ENCODE data around the gene INTS2.
"Not testable (repeated sequence)": the region's sequence is repeated elsewhere in the genome, so short reads cannot be mapped to it uniquely, and the experiment has no call there.

Gene INTS2

GRCh38 chr17:61868074-61868473, 59.7 kb downstream of the INTS2 start:
- TF ChIP-seq FOXP2 (optimal IDR thresholded peaks at IDR 0.05; ENCODE audit: control extremely low read depth, extremely low read length, insufficient read depth) (no peak), EZH2 (IDR thresholded peaks at IDR 0.05) (no peak), POLR2AphosphoS5 (IDR thresholded peaks at IDR 0.05; ENCODE audit: borderline replicate concordance, low read depth, low read length) (no peak)
- no peak overlapping the region for H3K4me3 ChIP-seq
- no peak for DNase-seq (ENCODE audit: low read depth, low spot score)
- peaks cover 29% of the 10 kb centered on the region for H3K36me3 ChIP-seq (ENCODE audit: insufficient read depth, low read length)
- H3K9ac ChIP-seq (ENCODE audit: insufficient read length): no peak overlapping the region
- H3K27ac ChIP-seq: no peak overlapping the region
- H3K9me3 ChIP-seq (ENCODE audit: low read depth, low read length): no peaks in the 10 kb centered on the region

GRCh38 chr17:61867033-61867432, 60.7 kb downstream of the INTS2 start:
- Histone ChIP-seq H3K9ac (ENCODE audit: insufficient read length) (no peak overlapping the region), H3K36me3 (ENCODE audit: insufficient read depth, low read length) (peaks cover 27% of the 10 kb centered on the region), H3K4me3 (no peak overlapping the region), H3K9me3 (ENCODE audit: low read depth, low read length) (no peaks in the 10 kb centered on the region), H3K27ac (no peak overlapping the region)
- DNase-seq (ENCODE audit: low read depth, low spot score): no peak
- no peak for TF ChIP-seq FOXP2 (optimal IDR thresholded peaks at IDR 0.05; ENCODE audit: control extremely low read depth, extremely low read length, insufficient read depth)
- TF ChIP-seq POLR2AphosphoS5 (IDR thresholded peaks at IDR 0.05; ENCODE audit: borderline replicate concordance, low read depth, low read length): no peak
- no peak for TF ChIP-seq EZH2 (IDR thresholded peaks at IDR 0.05)

DNA sequence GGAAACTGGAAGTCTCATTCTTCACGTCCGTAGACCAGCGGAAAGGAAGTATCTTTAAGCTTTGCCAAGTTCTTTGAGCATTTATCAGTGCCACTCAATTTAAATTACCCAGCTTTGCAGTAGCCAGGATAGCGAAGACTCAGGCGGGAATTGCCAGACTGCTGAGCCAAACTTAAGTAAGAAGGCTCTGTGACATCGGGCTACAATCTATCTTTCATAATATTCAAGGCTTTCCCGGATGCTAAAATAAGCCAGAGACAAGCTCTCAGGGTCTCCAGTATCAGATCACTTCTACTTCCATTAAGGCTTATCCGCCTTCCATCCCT, 64.0 kb downstream of the INTS2 start:
- H3K9ac ChIP-seq (ENCODE audit: insufficient read length): peak overlapping the region; percentile 97
- no peaks in the 10 kb centered on the region for H3K9me3 ChIP-seq (ENCODE audit: low read depth, low read length)
- peaks cover 25% of the 10 kb centered on the region for H3K36me3 ChIP-seq (ENCODE audit: insufficient read depth, low read length)
- TF ChIP-seq EZH2 (IDR thresholded peaks at IDR 0.05): no peak
- no peak for TF ChIP-seq POLR2AphosphoS5 (IDR thresholded peaks at IDR 0.05; ENCODE audit: borderline replicate concordance, low read depth, low read length)
- TF ChIP-seq FOXP2 (optimal IDR thresholded peaks at IDR 0.05; ENCODE audit: control extremely low read depth, extremely low read length, insufficient read depth): no peak
- peak overlapping the region; percentile 98 for H3K4me3 ChIP-seq
- DNase-seq (ENCODE audit: low read depth, low spot score): no peak
- peak overlapping the region; percentile 77; the same call in 1 of the 2 replicates for H3K27ac ChIP-seq

DNA sequence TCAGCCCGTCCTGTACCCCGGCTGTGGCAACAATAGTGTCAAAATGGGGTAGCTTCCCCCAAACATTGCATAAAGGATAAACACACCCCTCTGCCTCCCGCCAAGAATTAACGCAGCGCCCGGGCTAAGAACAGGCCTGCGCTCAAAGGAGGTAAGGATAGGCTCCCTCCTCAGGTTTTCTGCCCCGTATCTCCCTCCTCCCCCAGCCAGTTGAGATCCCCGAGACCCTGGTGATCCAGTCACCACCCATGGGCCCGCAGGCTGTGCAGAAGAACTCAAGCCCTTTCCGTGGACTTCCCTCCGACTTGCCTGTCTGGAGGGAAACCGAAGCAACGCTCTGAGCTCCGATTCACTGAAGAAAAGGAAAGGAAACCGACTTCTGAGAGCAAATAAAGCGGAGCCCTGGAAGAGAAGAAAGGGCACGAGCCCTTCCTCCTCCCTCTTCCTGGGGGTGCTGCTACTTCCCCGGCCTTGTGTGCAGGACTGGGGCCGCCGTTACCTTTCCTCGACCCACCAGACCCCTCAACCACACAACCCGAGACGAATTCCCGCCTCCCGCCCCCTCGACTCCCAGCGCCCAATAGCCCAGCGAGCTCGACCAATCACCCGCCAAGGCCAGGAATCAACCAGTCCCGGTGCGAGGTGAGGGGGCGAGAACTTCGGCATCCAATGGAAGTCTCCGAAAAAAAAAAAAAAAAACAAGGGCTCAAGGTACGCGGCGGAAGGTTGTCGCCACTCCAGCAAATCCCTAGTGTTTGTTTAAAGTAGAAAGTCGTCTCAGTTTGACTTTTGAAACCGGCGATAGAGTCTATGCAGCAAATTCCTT, 64.6 kb downstream of the INTS2 start, which contains the start of gene BRIP1:
Gene BRIP1 (minus strand): TSS at position 554 of the 826 bp plus-strand sequence. CDS start 1,989 bp downstream, outside the sequence.
- peak; percentile 77 for DNase-seq (ENCODE audit: low read depth, low spot score)
- Histone ChIP-seq H3K4me3 (peak within 1 kb of the TSS; percentile 98), H3K9me3 (ENCODE audit: low read depth, low read length) (no peaks in the 10 kb centered on the region), H3K36me3 (ENCODE audit: insufficient read depth, low read length) (peaks cover 24% of the 10 kb centered on the region), H3K9ac (ENCODE audit: insufficient read length) (peak within 1 kb of the TSS; percentile 97), H3K27ac (peak within 1 kb of the TSS; percentile 90)
- TF ChIP-seq POLR2AphosphoS5 (IDR thresholded peaks at IDR 0.05; ENCODE audit: borderline replicate concordance, low read depth, low read length) (peak; percentile 84), FOXP2 (optimal IDR thresholded peaks at IDR 0.05; ENCODE audit: control extremely low read depth, extremely low read length, insufficient read depth) (no peak), EZH2 (IDR thresholded peaks at IDR 0.05) (no peak)

- no peak for TF ChIP-seq FOXP2 (optimal IDR thresholded peaks at IDR 0.05; ENCODE audit: control extremely low read depth, extremely low read length, insufficient read depth)
- TF ChIP-seq POLR2AphosphoS5 (IDR thresholded peaks at IDR 0.05; ENCODE audit: borderline replicate concordance, low read depth, low read length): no peak
- no peak for TF ChIP-seq EZH2 (IDR thresholded peaks at IDR 0.05)
- peak overlapping the region; percentile 90; the same call in 1 of the 2 replicates for H3K27ac ChIP-seq
Observed at GRCh38 chr17:61862105-61862574, 65.6 kb downstream of the INTS2 start.

DNA sequence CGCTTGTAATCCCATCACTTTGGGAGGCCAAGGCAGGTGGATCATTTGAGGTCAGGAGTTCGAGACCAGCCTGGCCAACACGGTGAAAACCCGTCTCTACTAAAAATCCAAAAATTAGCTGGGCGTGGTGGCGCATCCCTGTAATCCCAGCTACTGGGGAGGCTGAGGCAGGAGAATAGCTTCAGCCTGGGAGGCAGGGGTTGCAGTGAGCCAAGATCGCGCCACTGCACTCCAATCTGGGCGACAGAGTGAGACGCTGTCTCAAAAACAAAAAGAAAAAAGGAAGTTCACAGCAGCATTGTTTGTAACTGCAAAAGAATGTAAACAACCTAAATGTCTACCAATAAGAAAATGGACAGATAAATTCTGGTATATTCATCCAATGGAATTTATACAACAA, 67.4 kb downstream of the INTS2 start:
- peaks cover 31% of the 10 kb centered on the region for H3K36me3 ChIP-seq (ENCODE audit: insufficient read depth, low read length)
- not testable (repeated sequence) for H3K27ac ChIP-seq; H3K9me3 ChIP-seq (ENCODE audit: low read depth, low read length); H3K4me3 ChIP-seq; DNase-seq (ENCODE audit: low read depth, low spot score); H3K9ac ChIP-seq (ENCODE audit: insufficient read length)

More at GRCh38 chr17:61862105-61862574, 65.6 kb downstream of the INTS2 start:
- peak overlapping the region; percentile 97 for H3K9ac ChIP-seq (ENCODE audit: insufficient read length)
- no peak for DNase-seq (ENCODE audit: low read depth, low spot score)
- H3K9me3 ChIP-seq (ENCODE audit: low read depth, low read length): no peaks in the 10 kb centered on the region
- H3K4me3 ChIP-seq: peak overlapping the region; percentile 98
- H3K36me3 ChIP-seq (ENCODE audit: insufficient read depth, low read length): peaks cover 20% of the 10 kb centered on the region

DNA sequence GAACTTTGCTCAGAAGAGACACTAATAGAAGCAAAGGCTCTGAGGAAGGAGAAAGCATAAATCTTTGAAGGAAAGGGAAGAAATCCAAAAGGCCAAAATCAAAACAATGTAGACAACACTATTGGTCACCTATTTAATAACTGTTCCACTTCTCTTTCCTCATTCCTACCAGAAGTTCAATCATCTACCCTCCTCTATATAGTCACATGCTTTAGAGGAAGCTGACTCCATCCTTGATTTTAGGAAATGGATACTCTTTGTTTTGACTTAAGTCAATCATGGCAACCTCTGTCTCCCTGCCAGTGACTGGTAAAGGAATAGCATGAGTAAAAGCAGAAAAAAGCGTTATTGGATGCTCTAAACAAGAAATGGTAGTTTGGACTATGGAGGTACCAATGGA, 71.7 kb downstream of the INTS2 start:
- Histone ChIP-seq H3K9me3 (ENCODE audit: low read depth, low read length) (no peaks in the 10 kb centered on the region), H3K4me3 (no peak overlapping the region)

DNA sequence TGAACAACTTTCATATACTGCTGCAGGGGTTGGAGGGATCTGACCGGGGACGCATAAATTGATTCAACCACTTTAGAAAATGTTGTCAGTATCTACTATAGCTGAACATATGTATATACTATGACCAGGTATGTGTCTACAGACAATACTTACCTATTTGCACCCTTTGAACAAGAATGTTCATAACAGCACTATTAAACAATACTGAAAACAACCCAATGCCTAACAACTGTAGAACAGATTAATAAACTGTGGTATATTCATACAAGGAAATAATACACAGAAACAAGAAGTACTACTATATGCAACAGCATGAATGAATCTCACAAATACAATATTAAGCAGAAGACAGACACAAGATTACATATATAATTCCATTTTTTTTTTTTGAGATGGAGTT, 74.9 kb downstream of the INTS2 start:
- peaks cover 69% of the 10 kb centered on the region for H3K36me3 ChIP-seq (ENCODE audit: insufficient read depth, low read length)
- H3K9ac ChIP-seq (ENCODE audit: insufficient read length): no peak overlapping the region
- H3K27ac ChIP-seq: no peak overlapping the region
- no peak for TF ChIP-seq FOXP2 (optimal IDR thresholded peaks at IDR 0.05; ENCODE audit: control extremely low read depth, extremely low read length, insufficient read depth)
- no peak for TF ChIP-seq POLR2AphosphoS5 (IDR thresholded peaks at IDR 0.05; ENCODE audit: borderline replicate concordance, low read depth, low read length)
- TF ChIP-seq EZH2 (IDR thresholded peaks at IDR 0.05): no peak
- DNase-seq (ENCODE audit: low read depth, low spot score): no peak
- no peak overlapping the region for H3K4me3 ChIP-seq
- H3K9me3 ChIP-seq (ENCODE audit: low read depth, low read length): no peaks in the 10 kb centered on the region

More for the DNA sequence above, 71.7 kb downstream of the INTS2 start:
- Histone ChIP-seq H3K9ac (ENCODE audit: insufficient read length) (no peak overlapping the region), H3K27ac (no peak overlapping the region), H3K36me3 (ENCODE audit: insufficient read depth, low read length) (peaks cover 63% of the 10 kb centered on the region)
- no peak for TF ChIP-seq EZH2 (IDR thresholded peaks at IDR 0.05)
- TF ChIP-seq FOXP2 (optimal IDR thresholded peaks at IDR 0.05; ENCODE audit: control extremely low read depth, extremely low read length, insufficient read depth): no peak
- no peak for TF ChIP-seq POLR2AphosphoS5 (IDR thresholded peaks at IDR 0.05; ENCODE audit: borderline replicate concordance, low read depth, low read length)
- no peak for DNase-seq (ENCODE audit: low read depth, low spot score)
